HG03442 (cell line): ENCODE data around the gene COL20A1.

Source experiments
- ATAC-seq: cut with Tn5 transposase; IDR thresholded peaks from one replicate; pipeline ENCODE4 v1.9.1; 2021; ENCODE audit warnings: mild to moderate bottlenecking, moderate library complexity; ENCODE audit not compliant: unreplicated experiment

COL20A1 gene

GRCh38 chr20:63347081-63347741 is 54.2 kb downstream of the COL20A1 start:
- ATAC-seq, result no peak

GRCh38 chr20:63347950-63348827 is 55.2 kb downstream of the COL20A1 start:
- ATAC-seq, result no peak

- no peak for ATAC-seq
Observed at GRCh38 chr20:63348828-63349515, 56.0 kb downstream of the COL20A1 start.

GRCh38 chr20:63349516-63349895 is 56.5 kb downstream of the COL20A1 start:
- ATAC-seq, result no peak

- no peak for ATAC-seq
Observed at GRCh38 chr20:63350196-63350595, 57.2 kb downstream of the COL20A1 start.

GRCh38 chr20:63350597-63351325 is 57.8 kb downstream of the COL20A1 start:
- ATAC-seq, result no peak

- no peak for ATAC-seq
Observed at GRCh38 chr20:63351326-63351700, 58.3 kb downstream of the COL20A1 start.

- ATAC-seq, result no peak
Observed at GRCh38 chr20:63351811-63352591, 59.0 kb downstream of the COL20A1 start.

GRCh38 chr20:63352811-63353221 is 59.8 kb downstream of the COL20A1 start:
- ATAC-seq, result no peak

GRCh38 chr20:63354636-63355350 is 61.8 kb downstream of the COL20A1 start:
- ATAC-seq, result no peak

- ATAC-seq, result no peak
Observed at GRCh38 chr20:63355781-63356295, 62.9 kb downstream of the COL20A1 start.

GRCh38 chr20:63356511-63356910 is 63.5 kb downstream of the COL20A1 start:
- no peak for ATAC-seq

GRCh38 chr20:63356931-63357879 is 64.2 kb downstream of the COL20A1 start:
- no peak for ATAC-seq

GRCh38 chr20:63357921-63358905 is 65.2 kb downstream of the COL20A1 start:
- ATAC-seq, result no peak

GRCh38 chr20:63359164-63359934 is 66.4 kb downstream of the COL20A1 start:
- ATAC-seq, result no peak
